Gastroesophageal sphincter (tissue), 3 donors: ENCODE results near the gene UTP25.

ENCODE experiments used
- CTCF ChIP-seq, 4 experiments: fragments of 200-600 bp in 2 of 4; fragments of 450-650 bp in 2 of 4; sonication (generic) in 1 of 4; IDR thresholded peaks; one replicate each; pipeline ENCODE4 v1.5.1; 2017 to 2019; ENCODE audit warnings: antibody characterized with exemption in 4 of 4, mild to moderate bottlenecking in 2 of 4, moderate library complexity in 2 of 4
- POLR2A ChIP-seq, 2 donors: fragments of 450-650 bp; IDR thresholded peaks; one replicate each; pipeline ENCODE4 v1.6.1; 2017; ENCODE audit warnings: antibody characterized with exemption in 2 of 2, mild to moderate bottlenecking in 2 of 2, moderate library complexity in 1 of 2
- POLR2AphosphoS5 ChIP-seq: sonication (generic); formaldehyde crosslinking; IDR thresholded peaks from one replicate; pipeline ENCODE4 v1.6.1; 2017; ENCODE audit warnings: antibody characterized with exemption

GRCh38 chr1:209797978-209798639, 29.7 kb upstream of the UTP25 start:
- TF ChIP-seq CTCF (IDR thresholded peaks at IDR 0.05) (no peak), POLR2AphosphoS5 (no peak), POLR2A (IDR thresholded peaks at IDR 0.05) (no peak)
